DND-41 (cell line): ENCODE results near the gene NME7.

ENCODE experiments used
- ATAC-seq: fragments of 200-7000 bp; cut with Tn5 transposase; 3 replicates; pipeline ENCODE4 v1.9.1; 2021; ENCODE audit warnings: low read depth; ENCODE audit not compliant: insufficient read depth
- DNase-seq: peaks from one replicate; pipeline ENCODE4 v3.0.0-alpha.2; 2020
- H2AFZ ChIP-seq: 2 replicates; pipeline ENCODE4 v1.6.0; 2012; ENCODE audit warnings: low read depth, low read length
- H3K27ac ChIP-seq: 2 replicates; pipeline ENCODE4 v1.5.1; 2012; ENCODE audit warnings: low read length, inconsistent platforms
- H3K27me3 ChIP-seq: fragments of 200-600 bp; sonication (generic); 2 replicates; pipeline ENCODE4 v1.6.0; 2012; ENCODE audit warnings: low read length, mild to moderate bottlenecking, inconsistent platforms; ENCODE audit not compliant: insufficient read depth, poor library complexity
- H3K36me3 ChIP-seq: 2 replicates; pipeline ENCODE4 v1.5.1; 2012; ENCODE audit warnings: low read length, inconsistent platforms; ENCODE audit not compliant: insufficient read depth
- H3K4me1 ChIP-seq: 2 replicates; pipeline ENCODE4 v1.5.1; 2012; ENCODE audit warnings: mild to moderate bottlenecking, low read length; ENCODE audit not compliant: insufficient read depth
- H3K4me2 ChIP-seq: 2 replicates; pipeline ENCODE4 v1.6.0; 2012; ENCODE audit warnings: mild to moderate bottlenecking, moderate library complexity, low read length, inconsistent platforms; ENCODE audit not compliant: insufficient read depth
- H3K4me3 ChIP-seq, 2 experiments: fragments of 200-600 bp in 1 of 2; shearing (Covaris generic) in 1 of 2; 2 replicates each; pipeline ENCODE4 v1.5.1; 2012 to 2016; ENCODE audit warnings: inconsistent platforms in 2 of 2, low read length in 2 of 2, mild to moderate bottlenecking in 2 of 2, low read depth in 1 of 2, moderate library complexity in 1 of 2
- H3K79me2 ChIP-seq: 2 replicates; pipeline ENCODE4 v1.6.0; 2012; ENCODE audit warnings: low read length, inconsistent platforms; ENCODE audit not compliant: insufficient read depth
- H3K9ac ChIP-seq: 2 replicates; pipeline ENCODE4 v1.6.0; 2012; ENCODE audit warnings: low read depth, mild to moderate bottlenecking, inconsistent platforms, low read length, moderate library complexity
- H3K9me3 ChIP-seq: 2 replicates; pipeline ENCODE4 v1.5.1; 2012; ENCODE audit warnings: low read length, moderate library complexity, mild to moderate bottlenecking, inconsistent platforms; ENCODE audit not compliant: insufficient read depth, severe bottlenecking
- H4K20me1 ChIP-seq: 2 replicates; pipeline ENCODE4 v1.6.0; 2012; ENCODE audit warnings: low read length; ENCODE audit not compliant: insufficient read depth
- EZH2 ChIP-seq: IDR thresholded peaks from 3 replicates; pipeline ENCODE4 v1.6.1; 2012; ENCODE audit warnings: borderline replicate concordance, low read depth, mild to moderate bottlenecking, moderate library complexity, low read length, inconsistent platforms; ENCODE audit not compliant: severe bottlenecking
- TF ChIP-seq, protein P1 (sequence below): IDR thresholded peaks from 2 replicates; pipeline ENCODE4 v1.5.1; 2012; ENCODE audit warnings: borderline replicate concordance, low read length, moderate library complexity, mild to moderate bottlenecking; ENCODE audit not compliant: poor library complexity, severe bottlenecking; ENCODE audit errors: extremely low read depth

The NME7 gene

DNA sequence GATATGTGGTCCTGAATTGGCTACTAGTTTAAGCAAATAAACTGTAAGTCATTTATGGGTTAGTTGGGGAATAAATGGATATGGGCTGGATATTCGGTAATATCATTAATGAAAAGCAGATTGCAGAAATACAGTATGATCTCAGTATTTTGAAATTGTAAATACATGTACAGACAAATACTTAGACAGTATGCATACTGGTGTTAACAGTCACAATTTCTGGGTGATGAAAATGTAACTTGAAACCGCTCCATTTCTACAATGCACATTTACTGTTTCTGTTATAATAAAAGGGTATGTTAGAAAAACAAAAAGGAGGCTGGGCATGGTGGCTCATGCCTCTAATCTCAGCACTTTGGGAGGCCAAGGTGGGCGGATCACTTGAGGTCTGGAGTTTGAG lies 28.4 kb upstream of the NME7 start:
- TF ChIP-seq EZH2 = no peak
- TF ChIP-seq, protein P1, sequence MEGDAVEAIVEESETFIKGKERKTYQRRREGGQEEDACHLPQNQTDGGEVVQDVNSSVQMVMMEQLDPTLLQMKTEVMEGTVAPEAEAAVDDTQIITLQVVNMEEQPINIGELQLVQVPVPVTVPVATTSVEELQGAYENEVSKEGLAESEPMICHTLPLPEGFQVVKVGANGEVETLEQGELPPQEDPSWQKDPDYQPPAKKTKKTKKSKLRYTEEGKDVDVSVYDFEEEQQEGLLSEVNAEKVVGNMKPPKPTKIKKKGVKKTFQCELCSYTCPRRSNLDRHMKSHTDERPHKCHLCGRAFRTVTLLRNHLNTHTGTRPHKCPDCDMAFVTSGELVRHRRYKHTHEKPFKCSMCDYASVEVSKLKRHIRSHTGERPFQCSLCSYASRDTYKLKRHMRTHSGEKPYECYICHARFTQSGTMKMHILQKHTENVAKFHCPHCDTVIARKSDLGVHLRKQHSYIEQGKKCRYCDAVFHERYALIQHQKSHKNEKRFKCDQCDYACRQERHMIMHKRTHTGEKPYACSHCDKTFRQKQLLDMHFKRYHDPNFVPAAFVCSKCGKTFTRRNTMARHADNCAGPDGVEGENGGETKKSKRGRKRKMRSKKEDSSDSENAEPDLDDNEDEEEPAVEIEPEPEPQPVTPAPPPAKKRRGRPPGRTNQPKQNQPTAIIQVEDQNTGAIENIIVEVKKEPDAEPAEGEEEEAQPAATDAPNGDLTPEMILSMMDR = no peak
- Histone ChIP-seq H3K4me2 (no peak overlapping the region), H3K4me3 (no peak overlapping the region), H3K4me1 (no peaks in the 10 kb centered on the region), H2AFZ (no peak overlapping the region), H3K79me2 (no peaks in the 10 kb centered on the region), H3K27me3 (no peaks in the 10 kb centered on the region), H3K9ac (no peak overlapping the region), H3K27ac (no peak overlapping the region), H4K20me1 (no peaks in the 10 kb centered on the region), H3K9me3 (no peaks in the 10 kb centered on the region), H3K36me3 (peaks cover 8% of the 10 kb centered on the region)
- ATAC-seq (no peak), DNase-seq (no peak)

DNA sequence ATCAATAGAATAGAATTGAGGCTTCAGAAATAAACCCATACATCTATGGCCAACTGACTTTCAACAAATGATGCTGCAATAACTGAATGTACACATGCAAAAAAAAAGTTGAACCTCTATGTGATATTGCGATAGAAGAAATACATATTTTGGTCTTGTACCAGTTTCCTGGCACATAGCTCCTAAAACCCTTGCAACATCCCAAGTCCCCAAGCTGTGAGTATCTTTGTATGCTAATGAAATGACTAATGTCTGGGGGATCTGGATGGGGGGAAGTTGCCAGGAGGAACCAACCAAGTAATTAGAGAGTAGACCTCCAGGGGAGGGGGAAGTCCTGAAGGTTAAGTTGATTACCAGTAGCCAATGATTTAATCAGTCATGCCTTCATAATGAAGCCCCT lies 24.8 kb upstream of the NME7 start:
- Histone ChIP-seq H2AFZ (no peak overlapping the region), H3K9ac (no peak overlapping the region), H4K20me1 (no peaks in the 10 kb centered on the region), H3K79me2 (no peaks in the 10 kb centered on the region), H3K27me3 (no peaks in the 10 kb centered on the region), H3K27ac (no peak overlapping the region), H3K4me3 (no peak overlapping the region), H3K4me1 (no peaks in the 10 kb centered on the region), H3K9me3 (no peaks in the 10 kb centered on the region), H3K4me2 (no peak overlapping the region), H3K36me3 (peaks cover 37% of the 10 kb centered on the region)
- DNase-seq = no peak
- TF ChIP-seq, protein P1 = no peak
- TF ChIP-seq EZH2 = no peak
- ATAC-seq = no peak

DNA sequence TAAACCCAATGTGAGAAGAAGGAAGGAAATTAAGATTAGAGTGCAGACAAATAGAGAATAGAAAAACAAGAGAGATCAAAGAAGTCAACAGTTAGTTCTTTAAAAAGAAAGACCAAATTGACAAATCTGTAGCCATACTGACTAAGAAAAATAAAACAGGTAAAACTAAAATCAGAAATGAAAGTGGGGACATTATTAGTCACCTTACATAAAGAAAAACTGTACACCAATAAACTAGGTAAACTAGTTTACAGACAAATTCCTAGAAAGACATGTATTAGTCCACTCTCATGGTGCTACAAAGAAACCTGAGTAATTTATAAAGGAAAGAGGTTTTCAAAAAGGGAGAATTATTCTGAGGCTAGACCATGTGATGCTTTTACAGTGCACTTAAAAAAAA lies 22.7 kb upstream of the NME7 start:
- no peak overlapping the region for H2AFZ ChIP-seq
- H3K4me3 ChIP-seq = no peak overlapping the region
- ATAC-seq (no peak), DNase-seq (no peak)
- H3K79me2 ChIP-seq = no peaks in the 10 kb centered on the region
- H3K27me3 ChIP-seq = no peaks in the 10 kb centered on the region
- no peak overlapping the region for H3K4me2 ChIP-seq
- H3K36me3 ChIP-seq = peaks cover 48% of the 10 kb centered on the region
- H3K9me3 ChIP-seq = no peaks in the 10 kb centered on the region
- H3K27ac ChIP-seq = no peak overlapping the region
- H3K9ac ChIP-seq = no peak overlapping the region
- no peaks in the 10 kb centered on the region for H3K4me1 ChIP-seq
- no peaks in the 10 kb centered on the region for H4K20me1 ChIP-seq
- TF ChIP-seq, protein P1 = no peak
- TF ChIP-seq EZH2 = no peak

DNA sequence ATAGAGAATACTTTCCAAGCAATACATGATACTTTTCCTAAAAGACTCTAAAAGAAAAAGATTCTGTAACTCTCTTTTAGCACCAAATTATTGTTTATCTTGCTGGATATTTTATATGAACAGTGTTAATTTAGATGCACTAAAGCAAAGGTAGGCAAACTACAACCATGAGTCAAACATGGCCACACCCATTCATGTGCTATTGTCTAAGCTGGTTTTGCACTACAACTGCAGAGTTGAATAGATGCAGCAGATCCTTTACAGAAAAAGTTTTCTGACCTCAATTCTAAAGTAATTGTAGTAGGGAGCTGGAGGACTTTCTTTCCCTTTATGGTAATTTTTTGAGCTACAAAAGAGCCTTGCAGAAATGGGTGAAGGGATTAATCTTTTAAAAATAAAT lies 19.8 kb upstream of the NME7 start:
- no peak for TF ChIP-seq EZH2
- TF ChIP-seq, protein P1 = no peak
- Histone ChIP-seq H3K4me1 (no peaks in the 10 kb centered on the region), H3K36me3 (peaks cover 62% of the 10 kb centered on the region), H2AFZ (no peak overlapping the region), H3K27me3 (no peaks in the 10 kb centered on the region), H3K4me3 (no peak overlapping the region), H4K20me1 (no peaks in the 10 kb centered on the region), H3K4me2 (no peak overlapping the region), H3K9ac (no peak overlapping the region), H3K79me2 (no peaks in the 10 kb centered on the region), H3K27ac (no peak overlapping the region), H3K9me3 (no peaks in the 10 kb centered on the region)
- ATAC-seq (no peak), DNase-seq (no peak)
